ELR (cell line): Measurements from ENCODE around the gene MADCAM1.
"Not testable (repeated sequence)": the region's sequence is repeated elsewhere in the genome, so short reads cannot be mapped to it uniquely, and the experiment has no call there.

Source experiments
- DNase-seq: peaks from one replicate; pipeline ENCODE4 v3.0.0-alpha.2; 2015; ENCODE audit warnings: low read depth

The MADCAM1 gene

GRCh38 chr19:496112-496665, at the start of gene MADCAM1:
Gene MADCAM1, plus strand, starts transcription at chr19:496486. Its CDS starts 14 bp downstream, at chr19:496500.
- no peak for DNase-seq

GRCh38 chr19:447064-447426, 49.2 kb upstream of the MADCAM1 start:
- no peak for DNase-seq

DNA sequence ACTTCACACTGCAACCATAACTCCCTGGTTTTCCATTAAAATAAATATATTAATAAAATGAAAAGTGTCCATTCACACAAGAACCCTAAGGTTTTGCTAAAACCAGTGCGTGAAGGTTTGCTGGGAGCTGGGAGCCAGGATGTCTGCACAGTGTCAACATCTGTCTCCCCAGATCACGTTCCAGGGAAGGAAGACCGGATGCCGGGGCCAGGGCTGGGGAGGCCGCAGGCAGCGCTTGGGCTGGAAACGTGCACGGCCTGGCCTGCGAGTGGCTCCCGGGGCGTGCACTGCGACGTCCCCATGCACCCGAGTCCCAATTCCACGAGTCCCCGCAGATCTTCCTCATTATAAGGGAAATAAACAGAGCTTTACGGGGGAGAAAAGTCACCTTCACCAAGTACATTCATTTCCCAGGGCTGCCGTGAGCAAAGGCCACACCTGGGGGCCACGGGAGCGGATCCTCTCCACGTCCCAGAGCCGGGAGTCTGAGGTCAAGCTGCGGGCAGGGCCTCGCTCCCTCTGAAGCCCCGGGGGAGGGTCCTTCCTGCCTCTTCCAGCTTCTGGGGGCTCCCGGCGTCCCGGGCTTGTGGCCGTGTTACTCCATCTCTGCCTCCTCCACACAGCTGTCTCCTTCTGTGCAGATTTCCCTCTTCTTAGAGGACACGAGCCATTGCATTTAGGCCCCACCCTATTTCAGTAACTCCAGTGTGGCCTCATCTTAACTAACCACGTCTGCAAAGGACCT, 48.3 kb upstream of the MADCAM1 start:
- no peak for DNase-seq

DNA sequence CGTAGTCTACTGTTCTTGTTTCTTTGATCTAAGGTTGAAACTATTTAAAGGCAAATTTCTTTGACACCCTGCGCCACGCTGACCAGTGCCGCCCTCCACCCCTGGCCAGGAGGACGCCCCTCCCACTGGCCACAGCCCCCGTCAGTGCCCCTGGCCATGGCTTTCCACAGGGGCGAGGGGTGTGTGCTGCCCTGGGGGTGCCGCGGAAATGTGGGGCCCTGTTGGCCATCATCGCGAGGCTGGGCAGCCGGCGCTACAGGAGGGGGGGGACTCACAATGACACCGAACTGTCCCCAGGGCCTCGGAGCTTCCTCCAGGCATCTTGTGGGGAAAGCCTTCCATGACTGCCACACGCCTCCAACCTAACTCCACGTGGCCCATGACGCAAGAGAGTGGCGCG, 46.4 kb upstream of the MADCAM1 start:
- DNase-seq = no peak

- DNase-seq = not testable (repeated sequence)
Observed at GRCh38 chr19:450912-451481, 45.3 kb upstream of the MADCAM1 start.

DNA sequence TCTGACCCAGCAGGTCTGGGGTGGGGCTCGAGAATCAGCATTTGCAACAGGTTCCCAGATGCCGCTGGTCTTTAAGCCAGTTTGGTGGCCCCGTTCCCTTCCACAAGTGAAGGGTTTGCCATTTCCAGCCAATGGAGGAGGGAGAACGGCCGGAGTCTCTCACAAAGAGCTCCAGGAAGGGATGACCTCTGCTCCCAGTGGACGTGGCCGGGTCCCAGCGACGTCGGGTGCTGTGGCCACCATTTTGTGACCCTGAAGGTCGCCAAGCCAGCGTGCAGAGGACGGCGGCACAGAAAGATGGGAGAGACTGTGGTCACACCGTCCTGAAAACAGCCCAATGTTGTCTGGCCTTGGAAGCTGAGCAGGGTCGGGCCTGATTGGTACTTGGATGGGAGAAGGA, 43.5 kb upstream of the MADCAM1 start:
- DNase-seq = no peak

GRCh38 chr19:453606-454005, 42.7 kb upstream of the MADCAM1 start:
- no peak for DNase-seq

- DNase-seq = no peak
Observed at GRCh38 chr19:455031-455705, 41.1 kb upstream of the MADCAM1 start.

- no peak for DNase-seq
Observed at GRCh38 chr19:455851-456546, 40.3 kb upstream of the MADCAM1 start.

GRCh38 chr19:456547-457110, 39.7 kb upstream of the MADCAM1 start:
- DNase-seq = no peak

DNA sequence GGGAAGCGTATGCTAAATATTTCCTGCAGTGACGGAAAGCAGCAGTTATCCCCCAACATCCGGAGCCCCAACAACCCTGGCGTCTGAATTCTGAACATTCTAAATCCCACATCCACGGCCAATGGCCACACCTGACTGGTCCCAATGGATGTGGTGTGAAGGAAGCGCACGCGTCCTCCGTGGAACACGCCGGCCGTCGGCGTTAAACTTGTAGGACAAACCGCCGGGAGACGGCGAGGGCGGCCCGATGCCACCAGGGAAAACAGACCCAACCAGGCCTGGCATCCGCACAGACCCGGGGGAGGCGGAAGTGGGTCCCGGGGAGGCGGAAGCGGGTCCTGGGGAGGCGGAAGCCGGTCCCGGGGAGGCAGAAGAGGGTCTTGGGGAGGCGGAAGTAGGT, 38.6 kb upstream of the MADCAM1 start:
- no peak for DNase-seq

GRCh38 chr19:458091-459042, 37.9 kb upstream of the MADCAM1 start:
- DNase-seq = no peak

DNA sequence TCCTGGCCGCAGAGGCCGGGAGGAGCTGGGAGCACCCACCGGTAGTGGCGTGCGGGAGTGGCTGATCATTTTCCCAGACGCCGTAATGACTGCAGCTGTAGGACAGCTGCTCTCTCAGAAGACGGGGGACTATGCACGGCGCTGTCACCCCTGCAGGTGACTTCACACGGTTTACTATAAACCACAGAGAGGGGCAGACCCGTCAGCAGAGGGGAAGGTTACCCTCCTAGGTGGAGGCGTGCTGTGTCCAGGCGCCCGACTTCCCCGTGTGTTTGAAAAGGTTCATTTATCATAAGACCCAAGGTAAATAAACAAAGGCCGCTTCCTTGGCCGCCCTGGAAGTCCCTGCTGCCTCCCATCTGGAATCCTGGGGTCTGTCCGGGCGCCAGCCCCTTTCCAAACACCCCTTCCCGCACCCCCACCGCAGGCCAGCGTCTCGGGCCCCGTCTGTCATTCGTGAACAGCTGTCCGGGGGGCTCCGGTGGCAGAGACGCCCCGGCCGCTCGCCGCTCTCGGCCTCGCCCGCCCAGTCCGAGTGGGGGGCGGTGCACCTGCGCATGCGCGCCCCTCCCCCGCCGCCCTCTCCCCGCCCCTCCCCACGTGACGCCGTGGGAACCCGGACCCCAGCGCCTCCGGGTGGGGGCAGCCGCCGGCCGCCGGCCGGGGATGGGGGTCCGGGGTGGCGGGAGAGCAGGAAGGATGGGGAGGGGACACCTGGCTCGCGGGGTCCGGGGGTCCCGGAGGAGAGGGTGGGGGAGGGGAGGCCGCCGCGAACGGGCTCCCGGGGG, 36.4 kb upstream of the MADCAM1 start:
- DNase-seq = peak; percentile 37

- no peak for DNase-seq
Observed at GRCh38 chr19:460877-461720, 35.2 kb upstream of the MADCAM1 start, which contains the start of gene SHC2. Gene SHC2, minus strand, starts transcription at chr19:461033. Its CDS starts 37 bp downstream, at chr19:460996.

DNA sequence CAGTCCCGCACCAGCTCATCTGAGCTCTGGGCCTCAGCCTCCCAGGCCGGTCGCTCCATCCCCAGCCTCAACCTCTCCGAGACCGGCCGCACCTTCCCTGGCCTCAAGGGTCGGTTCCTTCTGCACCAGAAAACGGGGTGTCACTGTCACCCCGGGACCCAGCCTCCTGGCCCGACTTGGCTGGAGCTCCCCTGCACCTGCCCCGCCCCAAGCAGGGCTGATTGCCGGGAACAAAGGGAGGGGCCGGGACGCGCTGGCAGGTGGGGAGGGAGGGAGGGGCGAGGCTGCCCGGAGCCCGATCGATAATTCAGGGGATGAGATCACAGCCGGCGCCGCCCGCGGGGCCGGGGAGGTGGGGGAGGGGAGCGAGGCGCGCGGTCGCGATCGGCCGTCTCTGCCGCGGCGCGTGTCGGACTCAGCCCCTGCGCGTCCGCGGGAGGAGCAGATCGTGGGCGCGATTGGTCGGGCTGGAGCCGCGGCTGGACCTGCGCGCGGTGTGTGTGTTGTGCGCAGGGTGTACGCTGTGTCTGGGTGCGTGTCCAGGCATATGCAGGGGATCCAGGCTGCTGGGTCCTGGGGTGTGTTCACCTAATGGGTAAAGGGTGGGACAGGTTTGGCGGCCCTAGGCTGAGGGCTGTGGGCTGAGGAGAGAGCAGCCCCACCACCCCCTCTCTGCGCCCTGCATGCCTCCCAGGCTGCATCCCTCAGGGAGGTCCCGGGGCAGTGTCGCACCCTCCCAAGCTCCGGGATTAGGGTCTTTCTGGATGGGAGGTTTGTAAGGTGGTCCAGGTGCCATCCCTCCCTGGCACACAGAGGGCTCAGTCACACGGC, 34.4 kb upstream of the MADCAM1 start:
- DNase-seq = no peak

DNA sequence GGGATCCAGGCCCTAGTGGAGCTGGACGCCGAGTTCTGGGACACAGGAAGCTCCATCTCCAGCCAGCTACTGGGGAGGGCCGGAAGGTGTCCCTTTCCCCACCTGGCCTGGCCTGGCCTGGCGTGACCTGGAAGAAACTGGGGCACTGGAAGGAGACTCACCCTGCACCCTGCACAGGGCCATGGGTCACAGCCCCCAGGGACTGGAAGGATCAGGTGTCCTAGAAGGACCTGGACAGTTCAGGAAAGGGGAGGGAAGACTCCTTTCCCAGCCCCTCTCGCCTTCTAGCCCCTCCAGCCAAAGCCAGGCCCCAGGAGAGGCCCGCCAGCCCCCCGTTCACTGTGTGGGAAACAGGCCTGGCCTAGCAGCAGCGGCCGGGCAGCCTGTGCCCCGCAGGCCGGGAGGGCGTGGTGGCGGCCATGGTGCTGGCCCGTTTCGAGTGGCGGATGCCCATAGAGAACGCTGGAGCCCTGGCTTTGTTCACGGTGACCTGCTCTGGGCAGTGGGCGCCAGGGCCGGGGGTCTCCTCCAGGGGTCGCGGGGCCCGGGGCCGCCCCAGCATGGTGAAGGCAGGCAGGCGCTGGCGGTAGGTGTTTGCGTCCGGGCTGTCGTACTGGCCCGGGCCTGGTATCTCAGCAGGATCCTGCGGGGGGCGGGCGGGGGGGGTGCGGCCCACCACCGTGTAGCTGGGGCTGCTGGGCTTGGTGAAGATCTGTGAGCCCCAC, 32.6 kb upstream of the MADCAM1 start:
- DNase-seq = no peak

DNA sequence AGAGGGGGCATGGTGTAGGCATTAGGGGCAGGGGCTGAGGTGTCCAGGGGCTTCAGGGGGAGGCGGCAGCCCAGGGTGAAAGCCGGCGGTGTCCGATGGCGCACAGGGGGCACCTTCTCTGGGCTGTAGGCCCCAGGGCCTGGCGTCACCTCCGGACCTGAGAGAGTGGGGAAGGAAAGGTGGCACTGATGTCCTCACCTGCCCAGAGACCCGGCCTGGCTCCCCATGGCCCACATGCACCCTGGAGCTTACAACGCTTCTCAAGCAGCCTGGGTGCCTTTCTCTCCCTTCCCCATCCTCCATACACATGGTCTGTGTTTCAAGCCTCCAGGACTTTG, 32.1 kb upstream of the MADCAM1 start:
- DNase-seq = no peak
